Measurements from ENCODE around the gene TRIM50.
A peak's percentile ranks its signal among the peaks of the same experiment; 100 is the strongest.
"Not testable (repeated sequence)": the region's sequence is repeated elsewhere in the genome, so short reads cannot be mapped to it uniquely, and the experiment has no call there.

The TRIM50 gene

DNA sequence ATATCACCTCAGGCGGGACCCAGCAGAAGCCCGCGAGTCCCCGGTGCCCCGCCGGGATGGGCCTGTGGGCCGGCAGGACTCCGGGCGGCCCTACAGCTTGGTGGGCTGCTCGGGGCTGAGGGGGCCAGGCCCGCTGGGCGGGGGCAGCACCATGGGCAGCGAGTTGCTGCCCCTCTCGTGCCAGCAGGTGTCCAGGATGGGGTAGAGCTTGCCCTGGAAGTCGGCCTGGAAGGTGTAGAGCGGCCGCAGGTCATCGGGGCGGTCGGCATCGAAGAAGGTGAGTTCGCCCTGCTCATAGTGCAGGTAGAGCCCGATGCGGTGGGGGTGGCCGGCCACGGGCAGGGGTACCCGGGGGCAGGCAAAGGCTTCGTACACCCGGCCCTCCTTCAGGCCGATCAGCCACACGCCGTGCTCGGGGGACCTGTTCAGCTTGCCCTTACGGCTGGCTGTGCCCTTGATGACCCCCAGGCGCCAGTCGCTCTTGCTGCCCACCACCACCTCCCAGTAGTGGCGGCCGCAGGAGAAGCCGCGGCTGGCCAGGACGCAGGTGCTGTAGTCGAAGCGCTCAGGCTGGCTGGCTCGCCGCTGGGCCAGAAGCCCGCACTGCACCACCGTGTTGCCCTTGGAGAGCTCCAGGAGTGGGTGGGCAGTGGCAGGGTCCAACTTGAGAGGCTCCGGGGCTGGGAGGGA is 14.9 kb downstream of the TRIM50 start:
- no peak for DNase-seq

DNA sequence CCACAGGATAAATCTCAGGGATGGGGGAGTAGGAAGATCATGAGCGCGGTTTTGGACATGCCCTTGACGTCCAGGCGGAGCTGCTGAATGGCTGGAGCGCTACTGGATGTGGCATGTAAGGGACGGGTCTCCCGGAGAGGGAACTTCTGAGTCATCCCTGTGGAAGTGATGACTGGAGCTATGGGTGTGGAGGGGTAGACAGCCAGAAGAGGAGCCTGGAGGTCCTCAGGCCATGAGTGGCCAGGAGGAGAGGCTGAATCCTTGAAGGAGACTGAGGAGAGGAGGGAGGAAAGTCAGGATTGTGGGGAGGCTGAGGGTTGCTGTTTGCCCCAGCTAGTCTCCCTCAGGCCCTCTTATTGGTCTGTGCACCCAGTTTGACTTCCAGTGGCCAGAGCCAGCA is 16.5 kb downstream of the TRIM50 start:
- DNase-seq = not testable (repeated sequence)

DNA sequence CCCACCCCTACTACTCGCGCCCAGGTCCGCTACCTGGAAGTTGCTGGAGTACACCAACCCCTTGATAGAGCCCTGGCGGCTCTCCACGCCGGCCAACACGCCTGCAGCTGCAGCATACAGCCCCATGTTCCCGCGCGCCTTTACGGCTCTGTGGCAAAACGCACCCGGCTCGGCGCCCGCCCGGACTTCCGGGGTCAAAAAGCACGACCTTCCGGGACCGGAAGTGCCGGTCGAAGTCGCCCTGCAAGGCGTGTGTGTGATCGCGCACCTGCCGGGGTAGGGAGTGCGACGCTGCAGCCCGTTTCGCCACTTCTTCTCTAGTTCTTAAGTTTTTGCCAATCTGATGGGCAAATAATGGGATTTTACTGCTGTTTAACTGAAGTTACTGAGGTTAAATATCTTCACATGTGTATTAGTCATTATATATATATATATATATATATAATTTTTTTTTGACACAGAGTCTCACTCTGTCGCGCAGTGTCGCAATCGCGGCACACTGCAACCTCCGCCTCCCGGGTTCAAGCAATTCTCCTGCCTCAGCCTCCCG is 19.1 kb downstream of the TRIM50 start, which contains the start of gene NSUN5:
Gene NSUN5 (minus strand): TSS at position 162 of the 550 bp plus-strand sequence. CDS start 36 bp downstream, at position 126.
- DNase-seq = peak; percentile 88

DNA sequence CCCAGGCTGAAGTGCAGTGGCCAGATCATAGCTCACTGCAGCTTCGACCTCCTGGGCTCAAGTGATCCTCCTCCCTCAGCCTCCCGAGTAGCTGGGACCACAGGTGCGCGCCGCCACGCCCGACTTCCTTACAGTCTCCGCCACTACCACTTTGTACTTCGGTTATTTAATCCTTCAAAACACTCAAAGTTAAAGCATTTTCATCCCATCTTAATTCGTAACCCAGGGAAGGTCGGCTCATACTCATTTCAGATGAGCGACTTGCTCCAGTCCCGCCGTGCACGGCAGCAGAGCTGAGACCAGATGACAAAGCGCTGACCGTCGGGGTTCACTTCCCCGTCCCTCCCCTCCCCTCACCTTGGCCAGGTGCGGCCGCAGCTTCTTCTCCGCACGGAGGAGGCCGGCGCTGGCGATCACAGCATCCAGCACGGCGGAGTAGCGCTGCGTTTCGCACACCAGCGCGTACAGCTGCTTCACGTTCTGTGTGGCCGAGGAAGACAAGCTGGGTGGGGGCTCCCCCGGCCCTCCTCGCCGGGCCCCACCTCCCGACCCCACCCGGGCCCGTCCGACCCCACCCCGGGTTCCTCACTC is 19.7 kb downstream of the TRIM50 start:
- no peak for DNase-seq

DNA sequence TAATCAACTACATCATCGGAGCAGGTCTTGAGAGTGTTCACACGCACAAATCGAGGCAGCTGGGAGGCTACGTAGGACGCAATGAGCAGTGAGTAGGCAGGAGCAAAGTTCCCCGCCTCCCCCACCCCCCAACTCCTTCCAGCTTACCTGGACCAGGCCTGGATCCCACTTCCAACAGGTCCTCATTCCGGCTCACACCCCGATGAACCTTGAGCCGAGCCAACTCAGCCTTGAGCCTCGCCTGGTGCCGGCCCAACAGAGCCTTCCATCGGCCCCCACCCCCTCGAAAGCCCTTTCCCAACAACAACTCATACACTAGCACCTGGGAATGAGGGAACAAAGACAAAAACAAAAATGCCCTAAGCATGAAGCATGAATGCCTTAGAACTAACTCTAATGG is 20.4 kb downstream of the TRIM50 start:
- no peak for DNase-seq

DNA sequence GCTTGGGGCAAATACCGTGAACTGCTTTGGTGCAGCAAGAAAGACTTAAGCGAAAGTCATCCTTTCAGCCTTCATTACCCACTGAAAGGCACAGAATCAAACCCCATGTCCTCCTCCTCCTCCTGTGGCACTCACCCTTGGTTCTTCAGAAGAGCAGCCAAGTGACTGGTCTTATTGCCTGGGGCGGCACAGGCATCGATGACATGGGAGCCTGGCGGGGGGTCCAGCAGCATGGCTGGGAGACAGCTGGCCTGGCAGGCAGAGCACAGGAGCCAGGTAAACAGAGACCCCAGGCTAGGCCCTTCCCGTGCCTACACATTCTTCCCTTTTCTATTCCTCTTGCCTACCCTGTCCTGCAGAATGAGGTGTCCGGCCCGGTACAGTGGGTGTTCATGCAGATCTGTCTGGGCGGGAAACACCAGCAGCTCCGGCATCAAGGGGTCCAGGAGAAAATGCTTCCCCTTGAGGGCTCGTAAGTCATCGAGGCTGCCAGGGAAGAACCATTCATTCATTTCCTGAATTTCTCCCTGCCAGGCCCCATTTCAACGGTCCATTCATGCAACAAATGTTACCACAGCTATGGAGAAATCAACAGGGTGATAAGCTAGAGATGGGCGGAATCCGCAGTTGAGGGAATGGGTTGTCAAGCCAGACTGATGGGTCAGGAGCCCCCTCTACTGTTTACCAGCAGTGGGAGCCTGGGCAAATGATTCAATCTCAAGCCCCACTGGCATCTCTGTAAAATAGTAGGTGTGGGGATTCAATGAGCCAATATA is 23.1 kb downstream of the TRIM50 start:
- DNase-seq = not testable (repeated sequence)

DNA sequence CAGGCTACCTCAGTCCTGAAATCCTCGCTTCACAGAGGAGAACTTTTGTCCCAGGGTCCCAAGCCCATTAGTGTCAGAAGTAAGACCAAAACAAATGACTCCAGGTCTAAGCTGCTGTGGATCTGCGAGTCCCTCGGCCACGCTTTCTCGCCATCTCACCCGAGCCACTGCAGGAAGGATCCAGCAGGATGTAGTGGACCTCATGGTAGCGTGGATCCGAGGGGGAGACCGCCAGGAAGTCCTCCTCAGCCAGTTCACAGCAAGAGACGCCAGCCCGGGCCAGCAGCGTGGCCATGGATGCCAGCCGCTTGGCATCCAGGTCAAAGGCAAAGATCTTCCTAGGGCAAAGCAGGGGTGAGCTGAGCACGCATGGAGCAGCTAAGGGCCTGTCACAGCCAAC is 23.8 kb downstream of the TRIM50 start:
- no peak for DNase-seq

DNA sequence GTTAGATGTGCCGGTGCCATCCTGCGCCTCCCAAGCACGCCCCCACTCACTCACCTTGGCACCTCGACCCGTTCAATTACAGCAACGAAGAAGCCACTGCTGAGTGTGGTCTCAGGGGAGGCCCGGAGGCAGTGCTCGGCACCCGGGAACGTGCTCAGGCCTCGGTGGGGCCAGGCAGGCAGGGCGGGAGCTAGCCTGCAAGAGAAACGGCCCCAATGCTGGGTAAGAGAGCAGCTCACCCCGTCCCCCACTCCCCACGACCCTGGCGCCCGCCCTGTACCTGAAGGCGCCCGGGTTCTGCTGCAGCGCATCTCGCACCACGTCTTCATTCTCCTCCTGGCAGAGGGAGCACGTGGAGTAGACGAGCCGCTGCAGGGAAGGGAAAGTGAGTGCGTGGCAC is 24.3 kb downstream of the TRIM50 start:
- DNase-seq = no peak

DNA sequence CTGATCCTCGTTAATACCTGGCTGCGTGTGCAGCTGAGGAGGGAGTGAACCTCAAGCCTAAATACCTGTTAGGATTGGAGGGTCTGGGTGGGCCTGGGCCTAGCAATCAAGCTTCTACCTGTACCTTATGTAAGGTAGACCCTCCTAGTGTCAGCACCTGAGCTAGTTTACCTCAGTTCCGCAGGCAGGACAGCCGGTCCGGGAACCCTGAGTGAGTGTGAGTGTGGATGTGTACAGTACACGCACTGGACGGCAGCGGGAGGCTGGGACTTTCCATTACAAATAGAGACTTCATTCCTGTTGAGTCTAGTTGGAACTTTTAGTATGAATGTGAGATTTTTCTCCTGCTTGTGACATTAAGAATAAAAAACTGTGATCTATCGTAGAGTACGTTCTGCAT is 25.0 kb downstream of the TRIM50 start:
- DNase-seq = not testable (repeated sequence)

DNA sequence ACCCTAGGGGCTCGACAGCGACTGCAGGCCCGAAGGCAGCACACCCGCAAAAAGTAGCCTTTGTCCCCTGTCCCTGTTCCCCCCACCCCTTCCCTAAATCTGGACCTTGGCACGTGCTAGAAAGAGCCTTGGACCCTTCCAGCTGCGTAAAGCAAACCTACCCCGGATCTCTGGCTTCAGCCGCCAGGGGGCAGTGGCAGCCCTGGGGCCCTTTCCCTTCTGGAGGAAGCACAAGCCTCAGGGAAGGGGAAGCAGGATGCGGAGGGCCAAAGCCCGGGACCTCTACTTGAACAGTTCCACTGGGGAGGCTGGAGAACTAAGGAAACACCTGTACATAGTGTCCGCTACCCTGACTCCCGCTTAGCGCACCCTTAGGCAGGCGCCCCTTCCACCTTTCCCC is 26.8 kb downstream of the TRIM50 start:
- not testable (repeated sequence) for DNase-seq

DNA sequence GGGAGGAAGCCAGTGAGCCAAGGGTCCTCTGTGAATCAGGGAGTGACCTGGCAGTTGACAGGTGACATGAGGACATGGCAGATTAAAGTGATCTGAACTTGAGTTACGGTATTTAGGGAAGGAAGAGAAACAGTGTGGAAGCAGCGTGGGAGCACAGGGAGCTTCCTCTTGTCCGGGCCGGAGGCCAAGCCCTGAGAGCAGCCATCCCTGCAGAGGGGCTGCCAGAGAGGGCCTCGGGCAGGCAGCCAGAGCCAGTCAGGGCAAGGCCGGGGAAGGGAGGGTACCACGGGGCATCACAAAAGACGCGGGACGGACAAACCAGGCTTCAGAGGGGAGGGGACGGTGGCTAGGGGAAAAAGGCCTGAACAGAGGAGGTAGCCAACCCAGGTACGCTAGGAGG is 28.1 kb downstream of the TRIM50 start:
- DNase-seq = not testable (repeated sequence)

DNA sequence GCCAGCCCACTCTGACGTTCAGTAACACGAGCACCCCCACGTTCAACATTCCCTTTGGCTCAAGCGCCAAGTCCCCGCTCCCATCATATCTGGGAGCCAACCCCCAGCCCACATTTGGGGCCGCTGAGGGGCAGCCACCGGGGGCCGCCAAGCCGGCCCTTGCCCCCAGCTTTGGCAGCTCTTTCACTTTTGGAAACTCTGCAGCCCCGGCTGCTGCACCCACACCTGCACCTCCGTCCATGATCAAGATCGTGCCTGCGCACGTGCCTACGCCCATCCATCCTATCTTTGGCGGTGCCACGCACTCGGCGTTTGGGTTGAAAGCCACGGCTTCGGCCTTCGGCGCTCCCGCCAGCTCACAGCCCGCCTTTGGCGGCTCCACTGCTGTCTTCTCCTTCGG is 30.2 kb downstream of the TRIM50 start:
- DNase-seq = not testable (repeated sequence)

DNA sequence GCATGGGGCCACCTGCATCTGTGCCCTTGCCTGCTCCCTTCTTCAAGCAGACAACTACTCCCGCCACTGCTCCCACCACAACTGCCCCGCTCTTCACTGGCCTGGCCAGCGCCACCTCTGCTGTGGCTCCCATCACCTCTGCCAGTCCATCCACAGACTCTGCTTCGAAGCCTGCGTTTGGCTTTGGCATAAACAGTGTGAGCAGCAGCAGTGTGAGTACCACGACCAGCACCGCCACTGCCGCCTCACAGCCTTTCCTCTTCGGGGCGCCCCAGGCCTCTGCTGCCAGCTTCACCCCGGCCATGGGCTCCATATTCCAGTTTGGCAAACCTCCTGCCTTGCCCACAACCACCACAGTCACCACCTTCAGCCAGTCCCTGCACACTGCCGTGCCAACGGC is 30.6 kb downstream of the TRIM50 start:
- not testable (repeated sequence) for DNase-seq

DNA sequence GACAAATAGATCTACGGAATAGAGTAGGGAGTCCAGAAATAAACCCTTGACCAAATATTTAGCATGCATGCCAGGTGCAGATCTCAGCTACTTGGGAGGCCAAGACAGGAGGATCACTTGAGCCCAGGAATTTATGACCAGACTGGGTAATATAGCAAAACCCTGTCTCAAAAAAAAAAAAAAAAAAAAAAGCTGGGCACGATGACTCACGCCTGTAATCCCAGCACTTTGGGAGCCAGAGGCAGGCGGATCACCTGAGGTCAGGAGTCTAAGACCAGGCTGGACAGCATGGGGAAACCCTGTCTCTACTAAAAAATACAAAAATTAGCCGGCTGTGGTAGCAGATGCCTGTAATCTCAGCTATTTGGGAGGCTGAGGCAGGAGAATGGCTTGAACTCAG is 50.7 kb downstream of the TRIM50 start:
- not testable (repeated sequence) for DNase-seq

DNA sequence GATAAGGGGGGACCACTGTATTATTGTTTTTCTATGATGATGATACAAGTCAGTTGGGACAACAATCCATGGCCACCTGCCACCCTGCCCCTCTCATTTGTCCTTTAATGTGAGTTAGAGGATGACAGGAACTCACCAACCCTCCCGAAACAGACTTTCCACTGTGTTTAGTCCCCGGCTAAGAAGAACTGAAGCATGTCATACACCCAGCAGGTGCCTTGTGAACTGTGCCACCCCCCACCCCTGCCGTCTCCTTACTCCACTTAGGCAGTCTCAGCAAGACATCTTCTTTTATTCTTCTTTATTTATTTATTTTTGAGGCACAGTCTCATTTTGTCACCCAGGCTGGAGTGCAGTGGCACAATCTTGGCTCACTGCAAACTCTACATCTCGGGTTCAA is 60.1 kb downstream of the TRIM50 start:
- DNase-seq = not testable (repeated sequence)

DNA sequence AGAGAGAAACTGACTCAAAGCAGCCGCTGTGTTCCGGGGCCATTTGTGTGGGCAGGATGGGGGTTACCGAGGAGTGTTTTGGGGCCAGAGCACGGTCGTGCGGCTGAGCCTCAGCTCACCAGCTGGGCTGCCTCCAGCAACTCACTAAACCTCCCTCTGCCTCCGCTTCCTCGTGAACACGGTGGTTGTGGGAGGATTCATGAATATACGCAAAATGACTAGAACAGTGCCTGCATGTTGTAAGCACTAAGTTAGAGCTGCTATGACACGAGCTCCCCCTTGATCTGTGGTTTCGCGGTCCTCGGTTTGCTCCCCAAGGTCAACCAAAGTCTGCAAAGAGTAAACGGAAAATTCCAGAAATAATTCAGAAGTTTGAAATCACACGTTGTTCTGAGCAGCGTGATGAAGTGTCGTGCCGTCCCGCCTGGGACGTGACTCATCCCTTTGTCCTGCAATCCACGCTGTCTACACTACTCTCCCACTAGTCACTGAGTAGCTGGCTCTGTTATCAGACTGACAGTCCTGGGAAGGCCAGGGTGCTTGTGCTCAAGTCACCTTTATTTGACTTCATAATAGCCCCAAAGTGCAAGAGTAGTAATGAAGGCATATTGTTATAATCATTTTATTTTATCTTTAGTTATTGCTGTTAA is 61.0 kb downstream of the TRIM50 start:
- DNase-seq = not testable (repeated sequence)

Measured in activated gamma-delta T cell treated with Interleukin-2 at 50 U/mL for 16 hours (primary cell).